ENCODE results near the gene RAPGEF1. TPM values are rescaled to one million over a fixed set of nuclear protein-coding genes. Genes with fewer than 3 reads are reported as not detected.
"Not testable (repeated sequence)": the region's sequence is repeated elsewhere in the genome, so short reads cannot be mapped to it uniquely, and the experiment has no call there.

The RAPGEF1 gene
- total RNA-seq, result 69.4 TPM

GRCh38 chr9:131739959-131740648 is at the start of gene RAPGEF1:
TSS of gene RAPGEF1 (minus strand) at chr9:131740076. CDS start at chr9:131739830, 246 bp downstream.
- ATAC-seq, result peak; percentile 79
- DNase-seq (ENCODE audit: low spot score), result peak; percentile 87
- intact Hi-C loops (cut with DNase I), result loop anchor here (2.0 to 10.0 kb wide), 2 partner anchors 147 to 385 kb away; no protein-coding TSS in a partner anchor

- ATAC-seq, result no peak
- no peak for DNase-seq (ENCODE audit: low spot score)
- intact Hi-C loops (cut with DNase I), result no loop called here
These were observed 49.0 kb upstream of the RAPGEF1 start for GRCh38 chr9:131788851-131789250.

GRCh38 chr9:131787838-131788237 is 48.0 kb upstream of the RAPGEF1 start:
- intact Hi-C loops (cut with DNase I), result no loop called here
- DNase-seq (ENCODE audit: low spot score) (no peak), ATAC-seq (no peak)

- intact Hi-C loops (cut with DNase I), result no loop called here
- no peak for DNase-seq (ENCODE audit: low spot score)
- ATAC-seq, result no peak
These were observed 45.0 kb upstream of the RAPGEF1 start for GRCh38 chr9:131784748-131785501.

- no peak for ATAC-seq
- no peak for DNase-seq (ENCODE audit: low spot score)
- intact Hi-C loops (cut with DNase I), result no loop called here
These were observed 41.2 kb upstream of the RAPGEF1 start for GRCh38 chr9:131781069-131781468.

- intact Hi-C loops (cut with DNase I), result no loop called here
- ATAC-seq (no peak), DNase-seq (ENCODE audit: low spot score) (no peak)
These were observed 36.6 kb upstream of the RAPGEF1 start for GRCh38 chr9:131776473-131776872.

- intact Hi-C loops (cut with DNase I), result no loop called here
- ATAC-seq (no peak), DNase-seq (ENCODE audit: low spot score) (no peak)
These were observed 36.2 kb upstream of the RAPGEF1 start for GRCh38 chr9:131776036-131776435.

GRCh38 chr9:131774636-131775035 is 34.8 kb upstream of the RAPGEF1 start:
- ATAC-seq, result no peak
- intact Hi-C loops (cut with DNase I), result no loop called here

GRCh38 chr9:131773911-131774379 is 34.1 kb upstream of the RAPGEF1 start:
- DNase-seq (ENCODE audit: low spot score) (no peak), ATAC-seq (peak; percentile 63)
- intact Hi-C loops (cut with DNase I), result no loop called here

More at GRCh38 chr9:131774636-131775035, 34.8 kb upstream of the RAPGEF1 start:
- no peak for DNase-seq (ENCODE audit: low spot score)

GRCh38 chr9:131772940-131773339 is 33.1 kb upstream of the RAPGEF1 start:
- intact Hi-C loops (cut with DNase I), result no loop called here
- DNase-seq (ENCODE audit: low spot score) (no peak), ATAC-seq (no peak)

GRCh38 chr9:131771646-131772045 is 31.8 kb upstream of the RAPGEF1 start:
- intact Hi-C loops (cut with DNase I), result no loop called here
- DNase-seq (ENCODE audit: low spot score) (no peak), ATAC-seq (no peak)

GRCh38 chr9:131769361-131769760 is 29.5 kb upstream of the RAPGEF1 start:
- DNase-seq (ENCODE audit: low spot score), result no peak

GRCh38 chr9:131764568-131764967 is 24.7 kb upstream of the RAPGEF1 start:
- no peak for DNase-seq (ENCODE audit: low spot score)
- intact Hi-C loops (cut with DNase I), result loop anchor here (5.0 kb wide), 1 partner anchor 473 kb away; no protein-coding TSS in a partner anchor
- no peak for ATAC-seq

More at GRCh38 chr9:131769361-131769760, 29.5 kb upstream of the RAPGEF1 start:
- ATAC-seq, result no peak
- intact Hi-C loops (cut with DNase I), result no loop called here

- DNase-seq (ENCODE audit: low spot score) (peak; percentile 85), ATAC-seq (peak; percentile 91)
- intact Hi-C loops (cut with DNase I), result loop anchor here (5.0 kb wide), 1 partner anchor 475 kb away; no protein-coding TSS in a partner anchor
These were observed 22.6 kb upstream of the RAPGEF1 start for GRCh38 chr9:131762356-131762932.

- ATAC-seq (no peak), DNase-seq (ENCODE audit: low spot score) (no peak)
- intact Hi-C loops (cut with DNase I), result no loop called here
These were observed 19.3 kb upstream of the RAPGEF1 start for GRCh38 chr9:131759017-131759647.

GRCh38 chr9:131757549-131757948 is 17.7 kb upstream of the RAPGEF1 start:
- ATAC-seq, result no peak
- intact Hi-C loops (cut with DNase I), result no loop called here
- no peak for DNase-seq (ENCODE audit: low spot score)

- DNase-seq (ENCODE audit: low spot score), result peak; percentile 87
- peak; percentile 85 for ATAC-seq
- intact Hi-C loops (cut with DNase I), result no loop called here
These were observed 15.8 kb upstream of the RAPGEF1 start for GRCh38 chr9:131755541-131756198.

GRCh38 chr9:131754846-131755245 is 15.0 kb upstream of the RAPGEF1 start:
- intact Hi-C loops (cut with DNase I), result no loop called here
- no peak for DNase-seq (ENCODE audit: low spot score)
- ATAC-seq, result no peak

- DNase-seq (ENCODE audit: low spot score); ATAC-seq; intact Hi-C loops (cut with DNase I): not testable (repeated sequence)
These were observed 13.9 kb upstream of the RAPGEF1 start for GRCh38 chr9:131753751-131754150.

Data from sciatic nerve (tissue), 2 donors.